Sigmoid colon (tissue), 4 donors: ENCODE data around the gene PAPOLA.

Source experiments
- POLR2AphosphoS5 ChIP-seq, 4 donors: sonication (generic); formaldehyde crosslinking; IDR thresholded peaks; one replicate each; pipeline ENCODE4 v1.6.1; 2017; ENCODE audit warnings: antibody characterized with exemption in 4 of 4
- TF ChIP-seq, protein P1 (sequence below), 4 experiments: fragments of 450-650 bp in 3 of 4; fragments of 200-600 bp in 1 of 4; IDR thresholded peaks; one replicate each; pipeline ENCODE4 v1.5.1; 2016 to 2019; ENCODE audit warnings: antibody characterized with exemption in 4 of 4, mild to moderate bottlenecking in 3 of 4, moderate library complexity in 2 of 4

DNA sequence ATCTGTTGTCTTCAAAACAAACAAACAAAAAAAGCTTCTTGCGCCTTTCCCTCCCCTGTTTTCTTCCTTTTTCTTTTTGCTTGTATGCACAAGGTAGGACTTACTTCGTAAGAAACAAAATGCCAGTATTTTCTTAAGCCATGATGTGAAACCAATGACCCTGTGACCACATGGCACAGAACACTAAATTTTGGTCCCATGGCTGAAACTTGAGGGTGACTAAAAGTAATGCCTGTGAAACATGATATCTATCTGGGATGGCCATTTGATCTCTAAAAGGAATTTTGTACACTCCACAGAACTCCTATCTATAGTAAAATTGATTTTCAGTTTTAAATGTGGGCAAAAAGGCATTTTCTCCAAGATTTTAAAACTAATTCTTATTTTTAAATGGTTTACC lies 63.6 kb downstream of the PAPOLA start:
- no peak for TF ChIP-seq POLR2AphosphoS5 (IDR thresholded peaks at IDR 0.05)
- TF ChIP-seq, protein P1, sequence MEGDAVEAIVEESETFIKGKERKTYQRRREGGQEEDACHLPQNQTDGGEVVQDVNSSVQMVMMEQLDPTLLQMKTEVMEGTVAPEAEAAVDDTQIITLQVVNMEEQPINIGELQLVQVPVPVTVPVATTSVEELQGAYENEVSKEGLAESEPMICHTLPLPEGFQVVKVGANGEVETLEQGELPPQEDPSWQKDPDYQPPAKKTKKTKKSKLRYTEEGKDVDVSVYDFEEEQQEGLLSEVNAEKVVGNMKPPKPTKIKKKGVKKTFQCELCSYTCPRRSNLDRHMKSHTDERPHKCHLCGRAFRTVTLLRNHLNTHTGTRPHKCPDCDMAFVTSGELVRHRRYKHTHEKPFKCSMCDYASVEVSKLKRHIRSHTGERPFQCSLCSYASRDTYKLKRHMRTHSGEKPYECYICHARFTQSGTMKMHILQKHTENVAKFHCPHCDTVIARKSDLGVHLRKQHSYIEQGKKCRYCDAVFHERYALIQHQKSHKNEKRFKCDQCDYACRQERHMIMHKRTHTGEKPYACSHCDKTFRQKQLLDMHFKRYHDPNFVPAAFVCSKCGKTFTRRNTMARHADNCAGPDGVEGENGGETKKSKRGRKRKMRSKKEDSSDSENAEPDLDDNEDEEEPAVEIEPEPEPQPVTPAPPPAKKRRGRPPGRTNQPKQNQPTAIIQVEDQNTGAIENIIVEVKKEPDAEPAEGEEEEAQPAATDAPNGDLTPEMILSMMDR (IDR thresholded peaks at IDR 0.05): no peak
